GM21528 (cell line): ENCODE data around the gene TRAF4.
"Not testable (repeated sequence)": the region's sequence is repeated elsewhere in the genome, so short reads cannot be mapped to it uniquely, and the experiment has no call there.

Source experiments
- ATAC-seq: cut with Tn5 transposase; IDR thresholded peaks from one replicate; pipeline ENCODE4 v1.9.1; 2021; ENCODE audit warnings: mild to moderate bottlenecking, moderate library complexity; ENCODE audit not compliant: unreplicated experiment, low FRiP score

The TRAF4 gene

DNA sequence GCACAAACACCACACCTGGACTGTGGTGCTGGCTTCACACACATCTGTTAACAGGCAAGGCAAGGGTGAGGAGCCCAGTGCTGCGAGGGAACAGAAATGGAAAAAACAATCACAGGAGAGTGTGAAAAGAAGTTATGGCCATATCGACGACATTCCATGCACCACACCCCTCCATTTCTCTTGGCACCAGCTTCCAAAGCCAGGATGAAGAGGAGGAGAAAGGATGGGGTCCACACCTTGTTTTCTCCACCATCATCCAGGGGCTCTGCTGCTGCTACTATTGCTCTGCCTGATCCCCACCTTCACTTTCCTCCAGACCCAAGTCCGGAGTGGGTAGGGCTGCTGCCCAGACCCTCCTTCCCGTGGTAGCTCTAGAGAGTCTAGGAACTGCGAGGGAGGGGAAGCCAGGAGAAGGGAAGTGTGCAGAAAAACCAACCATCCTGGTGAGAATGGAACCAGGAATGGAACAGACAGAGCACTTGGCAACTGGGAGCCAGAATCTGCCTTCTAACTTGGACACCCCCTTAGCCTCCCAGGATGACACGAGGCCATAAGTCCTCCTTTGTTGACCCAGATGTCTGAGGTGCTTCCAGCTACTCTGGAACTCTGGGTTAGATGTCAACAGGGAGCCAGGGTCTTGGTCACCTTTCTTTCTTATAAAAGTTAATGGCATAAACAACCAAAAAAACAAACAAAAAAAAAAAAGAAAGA, 31.0 kb upstream of the TRAF4 start:
- ATAC-seq = no peak

DNA sequence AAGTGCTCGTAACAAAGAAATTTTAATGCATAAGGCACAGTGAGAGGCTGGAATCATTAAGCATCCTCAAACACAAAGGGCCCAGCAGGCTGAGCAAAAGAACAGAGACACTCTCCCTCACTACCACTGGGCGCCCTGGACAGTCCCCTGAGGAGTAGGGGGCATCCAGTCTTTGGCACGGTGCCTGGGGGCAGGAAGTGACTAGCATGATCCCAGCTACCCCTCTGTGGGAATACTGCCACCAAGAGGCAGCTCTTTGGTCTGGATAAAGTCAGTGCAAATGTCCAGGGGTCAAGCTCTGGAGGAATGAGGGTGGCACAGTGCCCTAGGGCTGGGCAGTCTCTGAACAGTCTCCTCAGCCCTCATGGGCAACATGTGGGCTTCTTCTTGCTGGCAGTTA, 29.5 kb upstream of the TRAF4 start:
- no peak for ATAC-seq

DNA sequence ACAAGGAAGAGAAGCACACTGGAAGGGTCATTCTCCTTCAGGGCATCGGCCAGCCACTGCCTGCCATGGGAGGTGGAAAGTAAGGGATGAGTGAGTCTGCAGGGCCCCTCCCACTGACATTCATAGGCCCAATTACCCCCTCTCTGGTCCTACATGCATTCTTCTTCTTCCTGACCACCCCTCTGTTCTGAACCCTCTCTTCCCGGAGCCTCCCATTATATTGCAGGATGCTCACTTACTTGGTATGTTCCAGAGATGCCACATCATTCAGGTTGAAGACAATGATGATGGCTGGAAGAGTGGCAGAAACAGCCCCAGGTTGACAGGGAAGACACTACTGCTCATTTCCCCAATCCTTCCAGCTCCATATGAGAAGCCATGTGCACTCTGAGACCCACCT, 28.6 kb upstream of the TRAF4 start:
- ATAC-seq = no peak

DNA sequence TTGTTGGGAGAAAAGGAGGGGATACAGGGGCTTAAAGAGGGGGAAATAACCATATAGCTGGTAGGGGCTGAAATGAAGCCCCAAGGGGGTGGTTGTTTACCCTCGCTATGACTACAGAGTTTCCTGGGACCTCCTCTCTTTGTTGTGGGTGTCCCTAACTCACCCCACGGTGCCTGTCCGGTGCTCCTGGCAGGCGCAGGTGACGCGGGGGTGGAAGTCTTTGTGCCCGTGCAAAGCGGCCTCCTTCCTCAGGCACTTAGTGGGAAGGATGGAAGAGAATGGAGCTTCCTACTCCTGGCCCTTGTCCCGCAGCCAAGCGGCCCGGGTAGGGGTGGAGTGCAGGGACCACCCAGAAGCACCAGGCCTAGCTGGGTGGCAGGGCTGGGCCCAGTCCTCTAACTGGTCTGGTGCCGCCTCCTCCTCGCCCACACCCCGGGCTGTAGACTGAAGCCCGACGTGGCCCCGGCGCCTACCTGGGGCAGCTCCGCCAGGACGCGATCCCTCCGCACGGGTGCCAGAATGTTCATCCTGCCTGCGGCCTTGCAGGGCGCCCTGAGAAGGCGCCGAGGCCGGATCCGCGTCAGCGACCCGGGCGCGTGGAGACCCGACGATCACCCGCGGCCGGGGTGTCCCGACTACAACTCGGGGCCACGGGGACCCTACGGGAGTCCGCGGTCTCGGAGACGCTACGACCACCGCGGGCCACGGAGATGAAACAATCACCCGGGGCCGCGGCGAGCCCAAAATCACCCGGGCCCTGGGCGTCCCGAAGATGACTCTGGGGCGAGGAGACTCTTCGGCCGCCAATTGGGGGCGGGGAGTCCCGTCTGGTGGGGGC, 26.9 kb upstream of the TRAF4 start:
- no peak for ATAC-seq

DNA sequence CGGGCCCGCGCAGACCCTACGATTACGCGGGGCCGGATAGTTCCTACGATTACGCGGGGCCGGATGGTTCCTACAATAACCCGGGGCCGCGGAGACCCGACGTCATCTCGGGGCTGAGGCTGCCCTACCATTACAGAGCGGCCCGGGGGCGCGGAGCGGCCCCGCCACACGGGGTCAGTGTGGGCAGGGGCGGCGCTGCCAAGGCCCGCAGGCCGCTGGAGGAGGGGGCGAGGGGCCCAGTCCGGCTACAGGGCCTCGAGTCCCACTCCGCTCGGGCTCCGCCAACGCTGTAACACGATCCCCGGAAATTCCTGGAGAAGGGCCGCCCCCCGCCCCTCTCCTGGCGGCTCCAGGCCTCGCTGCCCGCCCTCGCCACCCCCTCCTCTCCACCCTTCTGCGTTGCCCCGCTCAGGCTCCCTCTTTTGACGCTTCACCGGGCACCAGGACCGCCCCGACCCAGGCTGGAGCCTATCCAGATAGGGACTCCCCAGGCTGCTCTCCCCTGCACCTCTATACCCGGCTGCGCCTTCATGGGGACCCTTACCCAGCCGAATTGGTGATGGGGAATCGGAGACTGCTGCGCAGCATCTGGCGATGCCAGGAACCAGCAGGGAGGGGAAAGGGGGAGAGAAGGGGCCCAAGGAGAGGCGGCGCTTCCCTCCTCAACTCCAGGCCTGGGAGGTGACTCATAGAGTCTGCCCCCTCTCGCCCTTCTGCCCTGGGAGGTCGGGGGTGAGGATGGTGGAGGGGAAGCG, 26.1 kb upstream of the TRAF4 start, which contains the start of gene RAB34:
Gene RAB34 (minus strand): TSS at position 291 of the 755 bp plus-strand sequence. CDS start 602 bp downstream, outside the sequence.
- ATAC-seq = no peak

DNA sequence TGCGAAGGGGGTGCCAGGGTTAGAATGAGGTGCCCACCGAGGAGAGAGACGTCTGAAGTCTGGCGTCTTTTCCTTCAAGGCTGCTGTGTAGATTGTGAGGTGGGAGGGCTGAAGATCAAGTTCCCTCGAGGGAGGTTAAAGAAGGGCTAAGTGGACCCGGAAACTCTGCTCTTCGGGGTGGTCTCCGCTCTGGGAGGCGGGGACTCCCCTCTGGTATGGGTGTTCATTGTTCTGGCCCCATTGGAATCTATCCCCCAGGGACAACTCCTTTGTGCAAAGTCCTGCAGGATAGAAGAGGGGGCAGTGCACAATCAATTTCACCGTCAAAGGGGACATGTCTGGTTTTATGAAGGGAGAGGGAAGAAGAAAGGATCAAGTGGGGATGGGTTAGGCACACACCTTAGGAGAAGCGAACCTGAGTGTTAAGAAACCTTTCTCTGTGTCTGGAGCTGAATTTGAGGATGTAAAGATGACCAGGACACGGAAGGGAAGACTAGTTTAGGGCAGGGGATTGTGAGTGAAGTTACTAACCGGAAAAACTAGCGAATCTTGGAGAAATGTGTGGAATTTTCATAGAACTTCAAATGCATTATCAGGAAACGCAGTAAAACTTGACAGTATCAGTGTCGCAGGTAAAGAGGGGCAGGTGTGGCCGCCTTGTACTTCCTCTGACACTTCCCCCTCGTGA, 25.3 kb upstream of the TRAF4 start:
- no peak for ATAC-seq

DNA sequence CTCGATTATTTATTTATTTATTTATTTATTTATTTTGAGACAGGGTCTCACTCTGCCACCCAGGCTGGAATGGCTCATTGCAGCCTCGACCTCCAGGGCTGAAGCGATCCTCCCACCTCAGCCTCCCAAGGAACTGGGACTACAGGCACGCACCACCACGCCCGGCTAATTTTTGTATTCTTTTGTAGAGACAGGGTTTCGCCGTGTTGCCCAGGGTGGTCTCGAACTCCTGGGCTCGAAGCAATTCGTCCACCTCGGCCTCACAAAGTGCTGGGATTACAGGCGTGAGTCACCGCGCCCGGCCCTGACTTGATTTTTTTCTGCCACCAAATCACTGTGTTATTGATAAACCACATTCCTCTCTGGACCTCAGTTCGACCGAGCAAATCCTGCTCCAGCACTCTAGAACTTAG, 24.8 kb upstream of the TRAF4 start:
- ATAC-seq = peak; percentile 1

DNA sequence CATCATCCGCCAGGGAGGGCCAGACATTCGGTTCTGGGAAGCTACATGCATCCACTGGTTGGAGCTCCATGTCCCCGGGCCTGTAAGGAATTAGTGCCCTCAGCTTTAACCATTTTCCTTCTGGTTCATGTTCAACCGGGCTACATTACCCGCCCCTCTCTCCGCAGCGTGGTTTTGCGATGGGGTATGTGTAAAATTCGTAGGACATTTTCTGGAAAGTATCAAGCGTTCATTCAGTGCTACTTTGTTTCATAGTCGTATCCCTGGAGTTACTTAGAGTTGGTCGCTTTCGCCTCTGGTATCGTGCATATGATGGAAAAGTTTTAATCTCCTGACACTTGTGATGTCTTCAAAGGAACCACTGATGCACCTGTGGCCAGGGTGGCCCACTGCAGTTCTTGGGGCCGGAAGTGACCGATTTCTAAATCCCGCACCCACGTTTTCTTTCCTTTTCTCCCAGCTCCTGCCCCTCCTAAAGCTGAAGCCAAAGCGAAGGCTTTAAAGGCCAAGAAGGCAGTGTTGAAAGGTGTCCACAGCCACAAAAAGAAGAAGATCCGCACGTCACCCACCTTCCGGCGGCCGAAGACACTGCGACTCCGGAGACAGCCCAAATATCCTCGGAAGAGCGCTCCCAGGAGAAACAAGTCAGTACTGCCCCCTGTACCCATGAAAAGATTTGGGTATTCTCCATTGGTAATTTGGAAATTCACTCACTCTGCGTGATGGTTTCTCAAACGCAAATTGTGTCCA, 23.4 kb upstream of the TRAF4 start:
- ATAC-seq = no peak

DNA sequence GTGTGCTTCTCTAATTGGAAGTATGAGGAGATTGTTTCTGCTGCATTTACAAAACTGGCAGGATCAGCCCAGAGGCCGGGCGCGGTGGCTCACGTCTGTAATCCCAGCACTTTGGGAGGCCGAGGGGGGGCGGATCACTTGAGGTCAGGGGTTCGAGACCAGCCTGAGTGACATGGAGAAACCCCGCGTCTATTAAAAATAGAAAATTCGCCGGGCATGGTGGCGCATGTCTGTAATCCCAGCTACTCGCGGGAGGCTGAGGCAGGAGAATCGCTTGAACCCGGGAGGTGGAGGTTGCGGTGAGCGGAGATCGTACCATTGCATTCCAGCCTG, 22.8 kb upstream of the TRAF4 start:
- not testable (repeated sequence) for ATAC-seq

DNA sequence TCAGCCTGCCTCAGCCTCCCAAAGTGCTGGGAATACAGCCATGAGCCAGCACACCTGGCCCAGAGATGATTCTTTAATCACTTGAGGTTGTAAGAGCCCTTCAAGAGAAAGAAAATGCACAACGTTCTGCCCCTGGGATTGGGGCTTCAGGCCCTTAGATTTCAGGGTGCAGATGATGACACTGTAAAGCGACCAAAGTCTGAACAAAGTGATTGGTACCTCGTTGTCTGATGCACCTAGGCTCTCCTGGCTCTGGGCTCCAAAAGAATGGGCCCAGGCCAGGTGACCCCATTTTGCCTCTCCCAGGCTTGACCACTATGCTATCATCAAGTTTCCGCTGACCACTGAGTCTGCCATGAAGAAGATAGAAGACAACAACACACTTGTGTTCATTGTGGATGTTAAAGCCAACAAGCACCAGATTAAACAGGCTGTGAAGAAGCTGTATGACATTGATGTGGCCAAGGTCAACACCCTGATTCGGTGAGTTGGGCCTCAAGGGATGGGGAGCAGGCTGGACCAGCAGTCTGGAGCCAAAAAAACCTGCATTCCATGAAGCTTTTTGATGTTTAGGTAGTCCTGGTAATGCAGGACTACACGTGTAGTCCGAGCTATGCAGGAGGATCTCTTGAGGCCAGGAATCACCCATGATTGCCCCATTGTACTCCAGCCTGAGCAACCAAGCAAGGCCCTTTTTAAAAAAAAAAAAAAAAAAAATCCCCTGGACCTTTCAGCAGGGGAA, 21.2 kb upstream of the TRAF4 start:
- ATAC-seq = no peak

DNA sequence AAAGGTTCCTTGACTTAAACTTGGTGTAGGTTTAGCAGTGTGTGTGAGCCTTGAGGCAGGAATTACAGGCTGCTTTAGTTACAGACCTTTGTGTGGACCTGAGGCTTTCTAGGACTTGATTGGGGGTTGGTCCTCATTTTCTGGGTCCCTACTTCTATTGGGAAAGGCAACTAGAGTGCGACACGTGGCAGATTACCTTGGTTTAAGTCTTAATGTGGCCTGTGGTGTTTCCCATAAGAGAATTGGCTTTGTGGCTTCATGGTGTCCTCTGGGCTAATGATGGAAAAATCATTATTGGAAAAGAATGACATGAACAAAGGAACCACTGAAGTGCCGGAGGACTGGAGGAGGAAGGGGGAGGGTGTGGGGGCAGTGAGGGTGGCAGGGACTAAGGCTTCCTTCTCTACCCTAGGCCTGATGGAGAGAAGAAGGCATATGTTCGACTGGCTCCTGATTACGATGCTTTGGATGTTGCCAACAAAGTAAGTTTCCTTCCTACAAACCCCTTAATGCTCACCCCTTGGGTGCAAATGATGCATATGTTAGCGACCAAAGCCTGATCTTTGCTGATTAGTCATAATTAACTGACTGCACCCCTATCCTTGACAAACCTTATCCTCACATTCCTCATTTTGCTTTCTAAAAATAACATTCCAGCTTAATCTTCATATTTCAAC, 20.5 kb upstream of the TRAF4 start:
- no peak for ATAC-seq

DNA sequence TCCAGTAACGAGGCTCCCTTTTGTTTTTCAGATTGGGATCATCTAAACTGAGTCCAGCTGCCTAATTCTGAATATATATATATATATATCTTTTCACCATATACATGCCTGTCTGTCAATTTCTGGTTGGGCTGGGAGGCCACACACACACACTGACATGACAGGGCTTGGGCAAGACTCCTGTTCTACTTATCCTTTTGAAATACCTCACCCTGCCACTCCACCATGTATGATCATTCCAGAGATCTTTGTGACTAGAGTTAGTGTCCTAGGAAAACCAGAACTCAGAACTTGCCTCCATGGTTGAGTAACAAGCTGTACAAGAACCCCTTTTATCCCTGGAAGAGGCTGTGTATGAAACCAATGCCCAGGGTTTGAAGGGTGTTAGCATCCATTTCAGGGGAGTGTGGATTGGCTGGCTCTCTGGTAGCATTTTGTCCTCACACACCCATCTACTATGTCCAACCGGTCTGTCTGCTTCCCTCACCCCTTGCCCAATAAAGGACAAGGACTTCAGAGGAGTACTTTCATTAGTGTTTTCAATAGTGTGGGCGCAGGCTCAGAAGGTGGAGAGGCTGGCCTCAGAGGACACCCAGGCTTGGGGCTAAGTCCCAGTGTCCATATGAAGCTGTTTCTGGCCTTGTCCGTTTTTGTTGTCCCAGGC, 19.8 kb upstream of the TRAF4 start:
- not testable (repeated sequence) for ATAC-seq

DNA sequence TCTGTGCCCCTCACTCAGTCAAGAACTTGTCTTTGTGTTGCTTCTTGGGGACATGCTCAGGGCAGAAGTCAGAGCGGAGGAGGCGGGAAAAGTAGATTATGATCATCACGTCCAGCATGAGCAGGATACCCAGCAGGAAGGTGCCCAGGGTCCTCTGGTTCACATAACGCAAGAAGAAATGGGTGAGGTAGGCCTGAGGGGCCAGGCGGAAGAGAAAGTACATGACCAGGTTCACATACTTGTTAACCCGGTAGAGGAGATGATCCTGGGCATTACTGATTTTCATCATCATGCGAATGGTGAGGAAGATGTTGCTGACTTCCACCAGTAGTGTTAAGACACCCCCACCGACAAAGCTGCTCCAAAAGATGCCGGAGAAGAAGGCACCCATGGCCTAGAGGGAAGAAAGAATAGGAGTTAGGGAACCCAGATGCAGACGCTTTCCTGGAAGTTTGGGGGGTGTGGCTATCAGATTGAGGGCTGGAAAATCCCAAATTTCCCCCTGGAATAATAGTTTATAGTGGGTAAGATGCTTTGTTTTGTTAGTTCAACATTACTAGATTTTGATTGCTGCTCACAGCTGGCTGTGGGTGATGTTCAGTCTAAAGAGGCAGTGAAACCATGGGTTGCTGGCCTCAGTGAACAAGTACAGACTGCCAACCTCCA, 19.2 kb upstream of the TRAF4 start:
- ATAC-seq = no peak

DNA sequence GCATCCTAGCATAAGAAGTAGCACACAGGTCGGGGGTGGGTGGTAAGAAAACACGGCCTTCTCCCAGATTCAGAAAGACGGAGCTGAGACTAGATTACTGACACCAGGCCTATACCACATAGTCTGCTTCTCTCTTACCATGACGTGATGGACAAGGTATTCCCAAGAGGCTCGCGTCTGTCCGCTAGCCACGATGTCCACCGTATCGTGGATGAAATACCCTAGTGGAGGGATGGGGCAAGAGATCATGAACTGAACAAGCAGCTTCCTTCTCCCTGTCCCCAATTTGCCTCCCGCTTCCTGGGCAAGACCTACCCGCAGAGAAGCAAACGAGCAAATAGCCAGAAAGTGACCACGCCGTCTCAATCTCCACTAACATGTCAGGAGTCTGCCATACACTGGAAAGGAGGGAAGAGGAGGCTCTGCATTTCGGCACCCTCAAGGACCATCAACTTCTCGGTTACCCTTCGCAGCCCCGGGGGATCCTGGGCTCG, 18.6 kb upstream of the TRAF4 start:
- ATAC-seq = no peak

DNA sequence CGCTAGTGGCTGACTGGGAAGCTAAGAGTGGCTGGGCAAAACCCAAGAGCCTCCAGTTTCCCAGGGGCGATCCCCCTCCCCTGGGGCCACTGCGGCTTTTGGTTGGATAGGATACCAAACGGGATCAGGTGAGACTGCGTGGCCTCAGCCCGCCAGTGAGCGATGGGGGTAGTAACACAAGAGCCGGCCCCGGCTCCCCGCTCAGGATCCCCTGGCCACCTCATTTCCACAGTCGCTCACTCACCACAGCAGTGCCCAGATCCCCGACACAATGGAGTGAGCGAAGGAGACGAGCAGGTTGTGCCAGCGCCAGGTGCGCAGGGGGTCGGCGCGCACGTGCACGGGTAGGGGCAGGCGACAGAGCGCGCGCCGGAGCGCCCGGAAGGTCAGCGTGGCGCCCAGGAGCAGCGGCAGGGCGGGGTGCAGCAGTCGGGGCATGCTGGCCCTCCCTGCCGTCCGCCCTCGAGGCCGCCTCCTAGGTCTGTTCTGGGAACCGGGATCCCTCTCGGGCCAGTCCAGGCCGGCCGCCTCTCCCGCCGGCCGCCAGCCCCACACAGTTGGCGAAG, 18.1 kb upstream of the TRAF4 start:
- ATAC-seq = peak; percentile 2

DNA sequence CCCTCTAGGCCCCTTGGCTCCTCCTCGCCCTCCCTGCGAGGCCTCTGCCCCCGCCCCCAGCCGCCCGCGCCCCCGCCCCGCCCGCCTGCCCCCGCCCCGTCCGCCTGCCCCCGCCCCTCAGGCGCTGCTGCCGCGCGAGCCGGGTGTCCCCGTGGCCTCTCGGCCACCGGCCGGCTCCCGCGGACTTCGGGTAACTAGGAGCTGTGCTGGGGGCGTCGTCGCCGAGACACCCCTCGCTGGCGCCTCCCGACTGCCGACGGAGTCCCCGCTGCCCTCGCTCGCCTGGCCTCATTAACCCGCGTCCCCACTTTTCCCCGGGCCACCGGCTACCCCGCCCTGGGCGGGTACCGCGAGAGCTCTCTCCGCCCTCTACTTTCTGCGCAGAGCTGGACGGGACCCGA, 17.6 kb upstream of the TRAF4 start, which contains the start of gene TLCD1:
Gene TLCD1 (minus strand): TSS at position 8 of the 401 bp plus-strand sequence. CDS start 136 bp downstream, outside the sequence.
- ATAC-seq = peak; percentile 14
